BJ (cell line): Measurements from ENCODE around the gene PTPRM. TPM values are rescaled to one million over a fixed set of nuclear protein-coding genes. Genes with fewer than 3 reads are reported as not detected.

ENCODE experiments used
- CTCF ChIA-PET: fragments of 350-600 bp; formaldehyde crosslinking; extraction: SDS; loops from one replicate; lab custom pipeline; 2021; ENCODE audit warnings: antibody characterized with exemption, inconsistent platforms; lab: Yijun Ruan, JAX
- POLR2A ChIA-PET: fragments of 300-600 bp; sonication (Branson Sonifier 250); formaldehyde crosslinking; extraction: SDS; loops from one replicate; lab custom pipeline; 2021; ENCODE audit warnings: antibody characterized with exemption; lab: Charles Lee
- DNase-seq: peaks from one replicate; pipeline ENCODE4 v3.0.0-alpha.2; 2011; ENCODE audit warnings: low read depth
- H3K27me3 ChIP-seq: 2 replicates; pipeline ENCODE4 v1.6.0; 2011; ENCODE audit warnings: low read length; ENCODE audit not compliant: control insufficient read depth, insufficient read depth
- H3K36me3 ChIP-seq: 2 replicates; pipeline ENCODE4 v1.5.1; 2011; ENCODE audit warnings: low read length; ENCODE audit not compliant: control insufficient read depth, insufficient read depth
- H3K4me3 ChIP-seq: 2 replicates; pipeline ENCODE4 v1.5.1; 2011; ENCODE audit warnings: low read depth, mild to moderate bottlenecking, control low read depth, low read length
- CTCF ChIP-seq: IDR thresholded peaks from 2 replicates; pipeline ENCODE4 v1.5.1; 2011; ENCODE audit warnings: low read depth, mild to moderate bottlenecking, control low read depth, inconsistent platforms, low read length, moderate library complexity; ENCODE audit not compliant: insufficient read depth
- polyA plus RNA-seq: library from polyadenylated mRNA; depleted of rRNA; stranded (reverse); fragments of >200 nt; gene quantifications from 2 replicates; pipeline ENCODE4 v1.2.3, GENCODE V29; 2011

The PTPRM gene
- polyA plus RNA-seq, 1 experiment, result 149 TPM

- DNase-seq, result no peak
- ChIA-PET POLR2A (no interaction called here), CTCF (interaction anchor here (0.9 kb wide), 1 partner anchor 10 kb away, joined by 3 read pairs; no protein-coding TSS in a partner anchor)
- no peak for TF ChIP-seq CTCF
- Histone ChIP-seq H3K36me3 (no peaks in the 10 kb centered on the region; the same call in 1 of the 2 replicates), H3K27me3 (no peaks in the 10 kb centered on the region), H3K4me3 (no peak overlapping the region)
Observed at GRCh38 chr18:8288472-8289195, 721.5 kb downstream of the PTPRM start.

DNA sequence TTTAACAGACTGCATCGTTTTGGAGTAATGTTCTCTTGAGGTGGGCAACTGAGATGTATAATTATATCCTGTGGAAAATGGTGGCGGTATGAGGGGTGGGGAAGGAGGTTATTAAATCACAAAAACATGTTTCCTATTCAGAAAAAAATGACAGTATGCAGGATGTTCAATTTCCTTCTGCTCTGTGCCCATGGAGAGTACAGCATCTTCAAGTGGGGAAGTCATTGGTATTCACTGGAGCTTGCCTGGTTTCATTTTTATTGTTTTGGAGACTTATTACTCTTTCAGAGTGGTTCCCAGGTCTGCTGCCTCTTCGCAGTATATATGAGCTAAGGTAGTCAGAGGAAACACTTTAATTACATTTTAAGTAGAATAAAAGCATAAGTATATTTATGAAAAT, 723.3 kb downstream of the PTPRM start:
- ChIA-PET POLR2A (no interaction called here), CTCF (no interaction called here)
- Histone ChIP-seq H3K4me3 (no peak overlapping the region), H3K36me3 (no peaks in the 10 kb centered on the region; the same call in 1 of the 2 replicates), H3K27me3 (no peaks in the 10 kb centered on the region)
- DNase-seq, result no peak
- TF ChIP-seq CTCF, result no peak

GRCh38 chr18:8290913-8291312, 723.8 kb downstream of the PTPRM start:
- no peaks in the 10 kb centered on the region for H3K27me3 ChIP-seq
- POLR2A ChIA-PET, result no interaction called here
- no peak overlapping the region for H3K4me3 ChIP-seq
- DNase-seq, result no peak
- no peak for TF ChIP-seq CTCF
- H3K36me3 ChIP-seq, result no peaks in the 10 kb centered on the region; the same call in 1 of the 2 replicates
- CTCF ChIA-PET, result no interaction called here

DNA sequence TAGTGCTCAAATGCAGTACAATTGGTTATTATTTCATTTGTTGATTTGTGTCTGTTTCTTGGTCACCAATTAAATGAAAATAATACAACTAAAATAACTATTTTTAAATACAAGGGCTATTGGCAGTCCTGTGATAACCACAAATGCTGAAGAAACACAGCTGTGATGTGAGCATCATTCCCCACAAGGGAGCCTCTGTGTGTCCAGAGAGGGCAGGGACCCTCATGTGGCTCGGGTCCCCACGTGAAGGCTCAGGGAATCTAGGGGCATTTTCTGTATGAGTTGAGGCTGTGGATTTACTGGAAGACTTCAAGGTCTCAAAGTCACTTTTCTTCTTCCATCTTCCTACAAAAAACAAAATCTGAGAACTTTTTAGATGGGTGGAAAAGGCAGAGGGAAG, 726.1 kb downstream of the PTPRM start:
- CTCF ChIA-PET, result no interaction called here
- H3K4me3 ChIP-seq, result no peak overlapping the region
- POLR2A ChIA-PET, result no interaction called here
- no peak for DNase-seq
- no peak for TF ChIP-seq CTCF
- H3K36me3 ChIP-seq, result no peaks in the 10 kb centered on the region
- no peaks in the 10 kb centered on the region for H3K27me3 ChIP-seq

GRCh38 chr18:8296886-8297616, 729.9 kb downstream of the PTPRM start:
- Histone ChIP-seq H3K27me3 (no peaks in the 10 kb centered on the region), H3K36me3 (no peaks in the 10 kb centered on the region), H3K4me3 (no peak overlapping the region)
- CTCF ChIA-PET, result no interaction called here
- no peak for TF ChIP-seq CTCF
- POLR2A ChIA-PET, result no interaction called here
- DNase-seq, result no peak
